ENCODE measurements around the gene LGSN.

DNA sequence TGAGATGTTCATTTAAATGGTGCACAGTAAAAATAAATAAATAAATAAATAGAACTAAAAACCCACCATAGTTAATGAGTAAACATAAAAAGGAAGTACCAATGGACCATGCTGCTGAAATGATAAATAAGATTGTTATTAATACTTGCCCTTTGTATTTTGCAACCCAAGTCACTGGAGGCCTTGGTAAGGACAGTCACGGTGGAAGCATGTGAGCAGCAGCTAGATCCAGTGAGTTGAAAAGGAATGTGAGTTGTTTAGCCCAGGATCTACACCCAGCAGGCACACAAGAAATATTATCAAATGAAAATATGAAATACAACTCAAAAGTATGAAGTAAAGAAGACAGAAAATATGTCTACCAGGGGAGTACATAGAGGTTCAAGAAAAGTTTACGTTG is 6.7 kb downstream of the LGSN start:
- no peak for TF ChIP-seq POLR2AphosphoS5 (IDR thresholded peaks at IDR 0.05; ENCODE audit: borderline replicate concordance, low read depth, low read length)
- TF ChIP-seq EZH2 (IDR thresholded peaks at IDR 0.05): no peak
- no peak for TF ChIP-seq FOXP2 (optimal IDR thresholded peaks at IDR 0.05; ENCODE audit: control extremely low read depth, extremely low read length, insufficient read depth)

All from SK-N-MC (cell line).